Gastroesophageal sphincter (tissue), 3 donors: ENCODE results near the gene PPARA.

Experiments
- CTCF ChIP-seq, 4 experiments: fragments of 200-600 bp in 2 of 4; fragments of 450-650 bp in 2 of 4; sonication (generic) in 1 of 4; IDR thresholded peaks; one replicate each; pipeline ENCODE4 v1.5.1; 2017 to 2019; ENCODE audit warnings: antibody characterized with exemption in 4 of 4, mild to moderate bottlenecking in 2 of 4, moderate library complexity in 2 of 4
- POLR2A ChIP-seq, 2 donors: fragments of 450-650 bp; IDR thresholded peaks; one replicate each; pipeline ENCODE4 v1.6.1; 2017; ENCODE audit warnings: antibody characterized with exemption in 2 of 2, mild to moderate bottlenecking in 2 of 2, moderate library complexity in 1 of 2
- POLR2AphosphoS5 ChIP-seq: sonication (generic); formaldehyde crosslinking; IDR thresholded peaks from one replicate; pipeline ENCODE4 v1.6.1; 2017; ENCODE audit warnings: antibody characterized with exemption

- TF ChIP-seq POLR2AphosphoS5 (no peak), CTCF (IDR thresholded peaks at IDR 0.05) (no peak), POLR2A (IDR thresholded peaks at IDR 0.05) (no peak)
These were observed 26.2 kb downstream of the PPARA start for GRCh38 chr22:46176508-46177003.
